H1 (cell line): ENCODE data around the gene OSBPL9. TPM values are rescaled to one million over a fixed set of nuclear protein-coding genes. Genes with fewer than 3 reads are reported as not detected.
"Not testable (repeated sequence)": the region's sequence is repeated elsewhere in the genome, so short reads cannot be mapped to it uniquely, and the experiment has no call there.

ENCODE experiments used
- CTCF ChIA-PET: fragments of 300-600 bp; sonication (Branson Sonifier 250); formaldehyde crosslinking; loops from one replicate; lab custom pipeline; 2021; ENCODE audit not compliant: partially characterized antibody; lab: Charles Lee
- POLR2A ChIA-PET: fragments of 300-600 bp; sonication (Branson Sonifier 250); formaldehyde crosslinking; loops from one replicate; lab custom pipeline; 2021; ENCODE audit warnings: inconsistent platforms; ENCODE audit not compliant: partially characterized antibody; lab: Charles Lee
- DNase-seq, 2 experiments: peaks; one replicate each; pipeline versions ENCODE4 v3.0.0 to v3.0.0-alpha.2; 2010 to 2022; ENCODE audit warnings: low spot score in 2 of 2, low read depth in 1 of 2, mixed read lengths in 1 of 2
- FAIRE-seq: peaks from 2 replicates; lab custom pipeline; 2011; peaks lifted over from hg19 to GRCh38; lab: Jason Lieb, UNC
- H2AFZ ChIP-seq: 2 replicates; pipeline ENCODE4 v1.8.1; 2012; ENCODE audit warnings: low read length, inconsistent platforms
- H2AK5ac ChIP-seq: 2 replicates; pipeline ENCODE4 v1.6.1; 2013; ENCODE audit warnings: low read depth, low read length
- H2BK120ac ChIP-seq: replicated peaks from 2 replicates; pipeline ENCODE3; 2013; ENCODE audit warnings: low read depth, low read length, inconsistent platforms
- H2BK12ac ChIP-seq: 2 replicates; pipeline ENCODE4 v1.6.1; 2013; ENCODE audit warnings: low read depth, low read length
- H2BK15ac ChIP-seq: 2 replicates; pipeline ENCODE4 v1.6.1; 2013; ENCODE audit warnings: low read length
- H2BK20ac ChIP-seq: 2 replicates; pipeline ENCODE4 v1.6.1; 2013; ENCODE audit warnings: low read length
- H2BK5ac ChIP-seq: 2 replicates; pipeline ENCODE4 v1.6.1; 2013; ENCODE audit warnings: low read depth, low read length
- H3K14ac ChIP-seq: 2 replicates; pipeline ENCODE4 v1.6.1; 2013; ENCODE audit warnings: inconsistent platforms; ENCODE audit not compliant: insufficient read length
- H3K18ac ChIP-seq: 2 replicates; pipeline ENCODE4 v1.6.1; 2013; ENCODE audit warnings: low read length; ENCODE audit errors: extremely low read depth
- H3K23ac ChIP-seq: 2 replicates; pipeline ENCODE4 v1.6.1; 2013; ENCODE audit warnings: inconsistent platforms; ENCODE audit not compliant: insufficient read length
- H3K23me2 ChIP-seq: 2 replicates; pipeline ENCODE4 v1.6.1; 2013; ENCODE audit warnings: low read depth, low read length
- H3K27ac ChIP-seq: 2 replicates; pipeline ENCODE4 v1.6.1; 2011; ENCODE audit warnings: low read depth, low read length, inconsistent platforms
- H3K27me3 ChIP-seq, 4 experiments: replicated peaks in 1 of 4; 1 replicate in 1 of 4; 2 replicates in 3 of 4; pipeline versions ENCODE4 v1.6.1 to v1.8.1; 2011 to 2013; ENCODE audit warnings: low read length in 3 of 4, mild to moderate bottlenecking in 3 of 4, inconsistent platforms in 2 of 4, mixed read lengths in 2 of 4, moderate library complexity in 1 of 4; ENCODE audit not compliant: control insufficient read depth in 3 of 4, insufficient read depth in 3 of 4; ENCODE audit errors: extremely low read depth in 1 of 4
- H3K36me3 ChIP-seq, 4 experiments: 2 replicates each; pipeline versions ENCODE4 v1.6.1 to v1.8.1; 2011 to 2013; ENCODE audit warnings: mild to moderate bottlenecking in 4 of 4, low read length in 3 of 4, moderate library complexity in 2 of 4, control low read depth in 1 of 4, inconsistent platforms in 1 of 4; ENCODE audit not compliant: insufficient read depth in 4 of 4, control insufficient read depth in 2 of 4
- H3K4ac ChIP-seq: replicated peaks from 2 replicates; pipeline ENCODE3; 2013; ENCODE audit warnings: low read length, low read depth, mixed read lengths, inconsistent platforms; ENCODE audit not compliant: insufficient read length
- H3K4me1 ChIP-seq, 4 experiments: replicated peaks in 1 of 4; 1 replicate in 1 of 4; 2 replicates in 3 of 4; pipeline versions ENCODE4 v1.6.1 to v1.8.1; 2011 to 2013; ENCODE audit warnings: low read length in 3 of 4, inconsistent platforms in 2 of 4, mixed read lengths in 1 of 4; ENCODE audit not compliant: insufficient read depth in 4 of 4, control insufficient read depth in 3 of 4
- H3K4me2 ChIP-seq, 2 experiments: 2 replicates each; pipeline versions ENCODE4 v1.6.1 to v1.8.1; 2011 to 2013; ENCODE audit warnings: low read depth in 2 of 2, low read length in 2 of 2, control low read depth in 1 of 2, inconsistent platforms in 1 of 2, mild to moderate bottlenecking in 1 of 2; ENCODE audit not compliant: insufficient read depth in 1 of 2
- H3K4me3 ChIP-seq, 4 experiments: fragments of 200-600, 300-600 bp in 1 of 4; sonication (generic), shearing (Covaris generic), sonication (Bioruptor Twin) in 1 of 4; 2 replicates each; pipeline versions ENCODE4 v1.5.1 to v1.8.1; 2011 to 2016; ENCODE audit warnings: low read length in 4 of 4, low read depth in 3 of 4, control low read depth in 2 of 4, inconsistent platforms in 2 of 4, mild to moderate bottlenecking in 2 of 4, mixed read lengths in 1 of 4, moderate library complexity in 1 of 4; ENCODE audit not compliant: insufficient read depth in 2 of 4; ENCODE audit errors: extremely low read depth in 1 of 4
- H3K56ac ChIP-seq: replicated peaks from 2 replicates; pipeline ENCODE3; 2013; ENCODE audit warnings: low read depth, mild to moderate bottlenecking, mixed read lengths, low read length, inconsistent platforms; ENCODE audit not compliant: insufficient read length
- H3K79me1 ChIP-seq: 2 replicates; pipeline ENCODE4 v1.6.1; 2013; ENCODE audit warnings: low read depth, low read length, control low read depth
- H3K79me2 ChIP-seq, 2 experiments: 2 replicates each; pipeline versions ENCODE4 v1.6.1 to v1.8.1; 2012 to 2013; ENCODE audit warnings: low read length in 2 of 2, mild to moderate bottlenecking in 2 of 2, inconsistent platforms in 1 of 2; ENCODE audit not compliant: insufficient read depth in 2 of 2, control insufficient read depth in 1 of 2
- H3K9ac ChIP-seq, 4 experiments: replicated peaks in 1 of 4; 1 replicate in 1 of 4; 2 replicates in 3 of 4; pipeline versions ENCODE4 v1.6.1 to v1.8.1; 2011 to 2013; ENCODE audit warnings: low read depth in 3 of 4, low read length in 3 of 4, control low read depth in 2 of 4, mild to moderate bottlenecking in 2 of 4, moderate library complexity in 2 of 4, inconsistent platforms in 1 of 4; ENCODE audit errors: extremely low read depth in 1 of 4
- H3K9me3 ChIP-seq, 2 experiments: 2 replicates each; pipeline versions ENCODE4 v1.6.1 to v1.8.1; 2012 to 2013; ENCODE audit warnings: mild to moderate bottlenecking in 2 of 2, moderate library complexity in 2 of 2, control low read depth in 1 of 2, inconsistent platforms in 1 of 2, low read depth in 1 of 2, low read length in 1 of 2, mixed read lengths in 1 of 2; ENCODE audit not compliant: insufficient read depth in 2 of 2
- H4K20me1 ChIP-seq, 2 experiments: replicated peaks in 1 of 2; 2 replicates each; pipeline versions ENCODE3 to v1.8.1; 2011 to 2013; ENCODE audit warnings: inconsistent platforms in 2 of 2, low read length in 2 of 2, mild to moderate bottlenecking in 1 of 2; ENCODE audit not compliant: insufficient read depth in 2 of 2, control insufficient read depth in 1 of 2
- H4K5ac ChIP-seq: 2 replicates; pipeline ENCODE4 v1.6.1; 2013; ENCODE audit warnings: low read length, low read depth, mixed read lengths, inconsistent platforms; ENCODE audit not compliant: insufficient read length
- H4K8ac ChIP-seq: 2 replicates; pipeline ENCODE4 v1.8.0; 2013; ENCODE audit warnings: mild to moderate bottlenecking, moderate library complexity, low read length, inconsistent platforms; ENCODE audit not compliant: insufficient read depth; ENCODE audit errors: extremely low read depth
- H4K91ac ChIP-seq: replicated peaks from 2 replicates; pipeline ENCODE3; 2013; ENCODE audit warnings: low read length, mixed read lengths, inconsistent platforms; ENCODE audit not compliant: insufficient read length
- WGBS, 2 experiments: shearing (Covaris generic) in 1 of 2; methylation state at CpG; one replicate each; pipeline versions ENCODE4 v1.1.6 to v1.1.7; 2013 to 2015; ENCODE audit warnings: low lambda C conversion rate in 2 of 2, mixed read lengths in 2 of 2, inconsistent platforms in 1 of 2, low coverage in 1 of 2, missing lambda C conversion rate in 1 of 2; ENCODE audit not compliant: insufficient replicate concordance in 2 of 2, insufficient coverage in 1 of 2, insufficient read length in 1 of 2; ENCODE audit errors: extremely low coverage in 1 of 2, missing lambda C conversion rate in 1 of 2; 5-methylcytosine and 5-hydroxymethylcytosine counted together
- polyA plus RNA-seq, 7 experiments: library from polyadenylated mRNA; depleted of rRNA in 3 of 7; stranded (reverse) in 5 of 7; unstranded in 2 of 7; fragments of >200 nt in 5 of 7; fragments of 200-250 nt in 2 of 7; gene quantifications; 1 replicate in 5 of 7; 2 replicates in 1 of 7; 4 replicates in 1 of 7; pipeline versions ENCODE4 v1.2.1 to v1.2.3, GENCODE V29; 2011 to 2013; ENCODE audit warnings: missing spikeins in 2 of 7, mixed read lengths in 2 of 7
- total RNA-seq: library from RNA; stranded (reverse); fragmentation: NEBNext Ultra II Directional; extraction: Animal tissue kit (Norgen Biotek cat#: 25700); gene quantifications from 2 replicates; pipeline ENCODE4 v1.2.1, GENCODE V29; 2021

The OSBPL9 gene
- total and polyA plus RNA-seq, 2 of the 8 experiments (the other 6 are each of a cell fraction or from before 2014, with no cell fraction given), result 58.2 to 71.6 TPM

GRCh38 chr1:51702220-51702619 lies 85.3 kb downstream of the OSBPL9 start:
- H2BK20ac ChIP-seq, H3K23me2 ChIP-seq, H3K9ac ChIP-seq, H4K20me1 ChIP-seq, H2BK120ac ChIP-seq, H2AK5ac ChIP-seq, H4K8ac ChIP-seq, H3K27me3 ChIP-seq, H3K23ac ChIP-seq, H3K27ac ChIP-seq, H3K36me3 ChIP-seq, H3K18ac ChIP-seq, H2AFZ ChIP-seq, H3K4me3 ChIP-seq, H3K56ac ChIP-seq, DNase-seq, H3K4me1 ChIP-seq, H3K14ac ChIP-seq, H2BK12ac ChIP-seq, H3K79me1 ChIP-seq, H3K4me2 ChIP-seq, H3K9me3 ChIP-seq, FAIRE-seq, H3K4ac ChIP-seq, H4K91ac ChIP-seq, H2BK5ac ChIP-seq, CTCF ChIA-PET, H3K79me2 ChIP-seq, POLR2A ChIA-PET, H2BK15ac ChIP-seq, H4K5ac ChIP-seq: not testable (repeated sequence)
- WGBS, 2 experiments, result no CpG with 5 or more reads among the region's 2 CpGs
